Cardiac fibroblast (primary cell): ENCODE measurements around the gene COMMD4.

Experiments
- DNase-seq, 2 donors: peaks; one replicate each; pipeline versions ENCODE4 v3.0.0 to v3.0.0-alpha.2; 2010; ENCODE audit warnings: low read depth in 2 of 2
- H3K4me3 ChIP-seq, 2 donors: replicated peaks in 1 of 2; 1 replicate in 1 of 2; 2 replicates in 1 of 2; pipeline ENCODE4 v1.5.1; 2011; ENCODE audit warnings: low read depth in 2 of 2, low read length in 2 of 2, mild to moderate bottlenecking in 2 of 2, moderate library complexity in 1 of 2
- CTCF ChIP-seq: IDR thresholded peaks from one replicate; pipeline ENCODE4 v1.5.1; 2011; ENCODE audit warnings: low read depth, mild to moderate bottlenecking, low read length, inconsistent platforms

The COMMD4 gene

GRCh38 chr15:75359537-75360250, 23.8 kb downstream of the COMMD4 start:
- DNase-seq: no peak
- TF ChIP-seq CTCF: no peak
- no peak overlapping the region for H3K4me3 ChIP-seq

- H3K4me3 ChIP-seq: no peak overlapping the region
- DNase-seq: no peak
Measured at GRCh38 chr15:75360391-75360790, 24.5 kb downstream of the COMMD4 start.

GRCh38 chr15:75360856-75361255, 25.0 kb downstream of the COMMD4 start:
- no peak for DNase-seq
- TF ChIP-seq CTCF: no peak
- no peak overlapping the region for H3K4me3 ChIP-seq

More at GRCh38 chr15:75360391-75360790, 24.5 kb downstream of the COMMD4 start:
- no peak for TF ChIP-seq CTCF

- no peak for DNase-seq
- no peak for TF ChIP-seq CTCF
- no peak overlapping the region for H3K4me3 ChIP-seq
Measured at GRCh38 chr15:75361361-75361988, 25.6 kb downstream of the COMMD4 start.

GRCh38 chr15:75361989-75362641, 26.3 kb downstream of the COMMD4 start:
- no peak for TF ChIP-seq CTCF
- H3K4me3 ChIP-seq: no peak overlapping the region
- DNase-seq: no peak

- no peak for TF ChIP-seq CTCF
- no peak overlapping the region for H3K4me3 ChIP-seq
- DNase-seq: no peak
Measured at GRCh38 chr15:75362642-75363249, 26.9 kb downstream of the COMMD4 start.
